ENCODE results near the gene TTC39A.
"Not testable (repeated sequence)": the region's sequence is repeated elsewhere in the genome, so short reads cannot be mapped to it uniquely, and the experiment has no call there.

TTC39A gene

DNA sequence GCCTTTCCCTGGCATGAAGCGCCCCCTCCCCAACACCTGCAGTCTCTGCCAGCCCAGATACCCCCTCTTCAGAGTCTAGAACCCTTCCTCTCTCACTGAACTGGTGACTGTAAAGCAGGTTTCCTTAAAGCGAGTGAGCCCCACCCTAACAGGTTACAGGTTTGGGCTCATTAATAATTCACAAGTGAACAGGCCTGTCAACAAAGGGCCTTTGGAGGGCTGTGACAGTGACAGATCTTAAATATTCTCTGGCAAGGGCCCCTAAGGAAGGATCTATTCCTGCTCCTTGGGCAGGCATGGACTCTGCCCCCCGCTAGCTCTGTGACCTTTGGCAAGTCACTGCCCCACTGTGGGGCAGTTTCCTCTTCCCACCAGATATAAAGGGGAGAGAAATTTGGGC is 5.6 kb upstream of the TTC39A start:
- DNase-seq: no peak

DNA sequence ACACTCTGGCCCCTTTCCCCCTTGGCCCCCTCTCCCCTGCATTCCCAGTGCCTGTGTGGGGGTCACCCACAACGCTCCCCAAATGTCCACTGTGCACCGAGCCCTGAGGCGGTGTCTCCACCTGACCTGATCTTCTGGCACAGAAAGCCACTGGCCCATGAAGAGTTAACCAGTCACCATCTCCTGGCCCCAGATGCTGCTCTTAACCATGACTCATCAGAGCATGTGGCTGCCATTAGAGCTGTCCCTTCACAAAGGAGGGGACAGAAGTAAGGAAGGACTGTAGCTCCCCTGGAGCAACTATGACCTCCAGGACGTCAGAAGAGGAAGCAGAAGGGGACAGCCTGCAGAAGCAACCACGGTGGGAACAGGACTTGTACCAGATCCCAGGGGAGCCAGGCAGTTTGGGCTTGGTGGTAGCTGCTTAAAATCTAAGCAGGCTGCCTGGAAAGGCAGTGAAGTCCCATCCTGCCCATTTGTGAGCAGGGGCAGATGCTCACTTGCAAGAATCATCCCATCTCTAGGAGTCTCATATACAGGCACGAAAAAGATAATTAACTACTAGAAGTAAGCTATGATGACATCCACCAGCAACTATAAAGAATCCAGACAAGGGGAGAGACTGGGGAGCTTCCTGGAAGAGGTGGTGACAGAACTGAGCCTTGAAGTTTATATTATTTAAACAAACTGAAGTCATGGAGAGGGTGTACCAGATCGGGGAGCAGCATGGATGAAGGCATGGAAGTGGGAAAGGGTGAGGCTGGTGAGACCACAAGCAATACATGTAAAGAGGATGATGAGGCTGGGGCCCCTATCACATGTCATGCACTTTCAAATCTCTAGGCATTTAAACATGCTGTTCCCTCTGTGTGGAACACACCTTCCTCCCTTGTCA is 1.1 kb upstream of the TTC39A start:
- DNase-seq: no peak

- DNase-seq: no peak
Observed at GRCh38 chr1:51329443-51330325, 678 bp downstream of the TTC39A start.

- no peak for DNase-seq
Observed at GRCh38 chr1:51328926-51329325, 1.4 kb downstream of the TTC39A start.

DNA sequence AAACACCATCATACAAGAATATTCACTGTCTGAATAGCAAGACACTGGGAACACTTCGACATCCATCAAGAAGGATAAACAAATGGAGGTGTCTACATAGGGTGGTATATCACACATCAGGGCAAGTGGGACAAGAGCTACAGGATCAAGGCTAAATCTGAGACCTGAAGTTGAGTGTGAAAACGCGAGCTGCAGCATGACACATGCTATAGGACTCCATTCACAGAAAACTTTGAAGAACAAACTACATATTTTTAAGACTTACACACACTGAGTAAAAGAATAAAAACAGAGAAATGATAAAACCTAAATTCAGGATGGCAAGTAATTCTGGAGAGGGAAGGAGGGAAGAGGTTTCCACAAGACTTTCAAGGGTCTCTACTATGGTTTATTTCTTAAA is 2.1 kb downstream of the TTC39A start:
- no peak for DNase-seq

- no peak for DNase-seq
Observed at GRCh38 chr1:51327386-51327785, 3.0 kb downstream of the TTC39A start.

DNA sequence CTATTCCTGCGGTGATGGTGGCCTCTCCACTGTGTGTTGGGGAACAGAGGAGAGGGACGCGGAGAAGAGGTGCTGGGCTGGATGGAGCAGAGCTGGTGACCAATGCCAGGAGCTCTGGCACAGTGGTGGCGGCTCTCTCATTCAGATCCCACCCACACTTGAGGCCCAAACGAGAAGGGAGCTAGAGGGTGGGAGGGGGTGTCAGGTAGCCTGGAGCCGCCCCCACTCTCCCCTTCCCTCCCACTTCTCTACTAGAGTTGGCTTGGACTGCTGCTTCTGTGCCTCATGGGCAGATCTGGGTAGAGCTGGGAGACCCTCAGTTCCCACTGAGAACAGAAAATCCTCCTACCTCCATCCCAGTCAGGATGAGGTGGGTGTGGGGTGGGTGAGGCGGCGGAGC is 3.5 kb downstream of the TTC39A start:
- no peak for DNase-seq

DNA sequence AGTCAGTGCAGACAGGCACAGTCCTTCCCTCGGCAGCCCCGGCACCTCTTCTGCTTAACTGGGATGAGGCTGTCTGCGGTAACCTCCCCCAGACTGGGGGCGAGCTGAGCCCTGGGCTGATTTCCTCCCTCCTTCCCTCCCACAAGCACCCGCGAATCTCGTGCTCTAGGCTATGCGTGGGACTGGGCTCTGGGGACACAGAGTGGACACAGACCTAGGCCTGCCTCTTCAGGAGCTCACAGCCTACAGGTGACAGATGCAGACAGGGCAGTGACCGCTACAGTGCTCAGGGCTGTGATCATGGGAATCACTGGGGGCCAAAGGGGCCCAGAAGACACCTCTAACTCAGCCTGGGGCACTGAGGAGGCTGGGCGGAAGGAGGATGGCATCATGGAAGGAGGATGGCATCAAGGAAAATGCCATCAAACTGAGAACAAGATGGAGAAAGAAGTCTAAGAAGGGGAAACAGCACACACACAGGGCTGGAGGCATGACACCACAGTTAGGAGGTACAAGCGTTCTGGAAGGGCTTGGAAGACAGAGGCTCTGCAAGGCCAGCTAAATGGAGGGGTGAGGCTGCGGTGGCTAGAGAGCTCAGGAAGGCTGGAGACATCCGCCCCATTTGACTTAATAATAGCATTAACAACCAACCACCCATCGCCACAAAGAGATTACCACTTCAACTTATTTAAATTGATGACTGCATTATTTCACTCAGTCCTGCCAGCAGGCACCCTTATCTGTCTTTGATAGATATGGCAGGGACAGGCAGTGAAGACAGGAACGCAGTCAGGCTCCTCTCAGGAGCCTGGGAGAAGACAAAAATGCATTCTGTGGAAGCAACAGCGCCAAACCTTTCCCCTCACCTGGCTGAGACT is 4.2 kb downstream of the TTC39A start:
- DNase-seq: no peak

DNA sequence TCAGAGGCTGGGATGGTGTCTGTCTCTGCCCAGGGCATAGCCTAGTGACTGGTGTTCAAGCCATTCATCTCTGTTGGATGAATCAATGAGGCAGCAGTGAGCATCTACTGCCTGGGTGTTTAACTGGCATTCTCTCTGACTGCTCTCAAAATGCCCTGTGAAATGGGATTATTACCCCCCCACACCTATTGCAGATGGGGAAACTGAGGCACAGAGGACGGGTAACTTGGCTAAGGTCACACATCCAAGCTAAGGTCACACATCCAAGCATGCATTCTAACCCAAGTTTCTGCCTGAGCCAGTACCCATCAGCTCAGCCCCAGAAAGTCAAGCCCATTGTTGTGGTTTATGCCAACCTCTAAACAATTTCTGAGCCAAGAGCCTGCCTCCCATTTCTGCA is 5.0 kb downstream of the TTC39A start:
- DNase-seq: no peak

- DNase-seq: not testable (repeated sequence)
Observed at GRCh38 chr1:51325011-51325385, 5.4 kb downstream of the TTC39A start.

DNA sequence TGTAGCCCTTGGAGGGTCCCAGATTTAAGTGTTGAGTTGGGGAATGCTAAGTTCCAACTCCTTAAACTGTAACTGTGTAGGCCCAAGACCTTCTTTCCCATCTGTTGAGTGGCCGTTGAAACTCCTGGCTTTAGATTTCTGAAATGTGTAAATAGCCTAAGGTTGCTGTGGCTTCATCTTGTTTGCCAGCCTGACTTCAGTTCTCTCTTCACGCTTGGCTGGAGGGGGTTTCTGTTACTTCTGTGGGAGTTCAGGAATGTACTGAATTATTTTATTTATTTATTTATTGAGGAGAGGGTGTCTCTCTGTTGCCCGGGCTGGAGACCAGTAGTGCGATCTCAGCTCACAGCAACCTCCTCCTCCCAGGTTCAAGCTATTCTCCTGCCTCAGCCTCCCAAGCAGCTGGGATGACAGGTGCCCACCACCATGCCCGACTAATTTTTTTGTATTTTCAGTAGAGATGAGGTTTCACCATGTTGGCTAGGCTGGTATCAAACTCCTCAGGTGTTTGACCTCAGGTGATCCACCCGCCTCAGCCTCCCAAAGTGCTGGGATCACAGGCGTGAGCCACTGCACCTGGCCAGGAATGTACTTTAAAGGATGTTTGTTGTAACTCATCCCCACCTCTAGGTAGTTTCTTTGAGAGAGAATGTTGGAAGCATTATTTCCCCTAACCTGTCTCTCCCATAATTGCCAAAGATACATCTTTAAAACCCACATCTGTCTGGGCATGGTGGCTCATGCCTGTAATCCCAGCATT is 5.9 kb downstream of the TTC39A start:
- no peak for DNase-seq

- no peak for DNase-seq
Observed at GRCh38 chr1:51323778-51324177, 6.6 kb downstream of the TTC39A start.

GRCh38 chr1:51322417-51323101 is 7.8 kb downstream of the TTC39A start:
- no peak for DNase-seq

DNA sequence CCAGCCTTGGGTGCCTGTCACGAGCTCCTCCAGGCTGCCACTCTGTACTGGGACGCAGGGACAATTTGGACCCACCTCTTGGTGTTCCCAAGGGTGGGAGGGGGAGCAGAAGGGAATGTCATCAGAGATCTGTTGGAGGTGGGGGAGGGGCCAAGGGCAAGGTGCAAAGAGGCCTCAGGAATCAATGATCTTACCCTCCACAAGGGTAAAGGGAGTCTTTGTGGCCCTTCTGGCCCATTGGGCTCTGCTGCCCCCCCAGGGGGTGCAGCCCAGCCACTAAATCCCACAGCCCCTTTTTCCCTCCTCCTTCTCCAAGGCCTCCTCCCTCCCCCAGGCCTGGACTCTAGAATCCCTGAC is 8.5 kb downstream of the TTC39A start:
- DNase-seq: no peak

GRCh38 chr1:51320967-51321923 is 9.1 kb downstream of the TTC39A start:
- no peak for DNase-seq

GRCh38 chr1:51317798-51318197 is 12.6 kb downstream of the TTC39A start:
- DNase-seq: no peak

GRCh38 chr1:51316846-51317120 is 13.6 kb downstream of the TTC39A start:
- no peak for DNase-seq

DNA sequence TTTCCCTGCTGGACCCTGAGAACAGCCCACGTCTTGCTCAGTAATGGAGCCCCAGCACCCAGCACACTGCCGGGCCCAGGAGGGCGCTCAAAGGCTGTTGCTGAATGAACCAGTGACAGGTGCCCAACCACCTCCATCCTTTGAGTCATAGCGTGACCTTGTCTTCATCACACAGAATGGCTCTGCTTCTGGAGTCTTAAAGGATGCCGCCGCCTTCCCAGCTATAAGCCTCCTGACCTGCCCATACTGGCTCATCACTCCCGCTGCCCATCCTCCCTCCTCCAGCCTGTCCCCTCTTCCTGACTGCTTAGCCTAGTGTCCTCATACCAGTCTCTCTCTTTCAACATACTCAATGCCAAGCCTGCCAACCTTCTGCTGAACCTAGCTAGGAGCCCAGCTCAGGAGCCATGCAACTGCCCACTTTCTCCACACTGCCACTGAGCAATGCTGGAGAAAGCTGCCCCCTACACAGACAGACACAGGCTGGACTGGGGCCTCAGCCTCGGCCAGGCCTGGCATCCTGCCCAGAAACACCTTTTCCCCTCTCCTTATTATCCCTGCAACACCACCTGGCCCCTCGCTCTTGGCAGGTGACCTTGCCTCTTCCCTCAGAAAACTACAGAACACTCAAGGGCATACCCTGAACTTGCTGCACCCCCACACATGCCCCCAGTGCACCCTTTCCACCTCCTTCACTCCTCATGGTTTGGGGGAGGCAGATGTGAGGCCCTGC is 14.1 kb downstream of the TTC39A start:
- DNase-seq: no peak

GRCh38 chr1:51314974-51315373 is 15.4 kb downstream of the TTC39A start:
- no peak for DNase-seq

All from stimulated activated CD8-positive, alpha-beta memory T cell treated with anti-CD3 and anti-CD28 coated beads, Interleukin-4, amount 100 ng/mL, for 48 hours (primary cell).